HepG2 (cell line): ENCODE results near the gene NGRN. TPM values are rescaled to one million over a fixed set of nuclear protein-coding genes. Genes with fewer than 3 reads are reported as not detected.

Experiments used
- FOXA1 ChIP-seq, 2 experiments: fragments of 450-650 bp in 1 of 2; sonication (generic) in 1 of 2; formaldehyde crosslinking in 1 of 2; IDR thresholded peaks; 2 replicates each; pipeline versions ENCODE4 v1.4.0 to v1.6.1; 2016 to 2020; ENCODE audit warnings: missing genetic modification reagents in 1 of 2
- GMEB1 ChIP-seq: sonication (generic); formaldehyde crosslinking; IDR thresholded peaks from 2 replicates; pipeline ENCODE4 v1.5.1; 2020; ENCODE audit warnings: missing genetic modification reagents, mild to moderate bottlenecking, borderline replicate concordance
- GMEB2 ChIP-seq: IDR thresholded peaks from 2 replicates; pipeline ENCODE4 v1.6.1; 2016; ENCODE audit warnings: missing biosample characterization, missing genetic modification reagents, low read depth
- HNF4G ChIP-seq, 2 experiments: sonication (generic) in 1 of 2; formaldehyde crosslinking in 1 of 2; IDR thresholded peaks; 2 replicates each; pipeline versions ENCODE4 v1.4.0 to v1.6.1; 2011 to 2020; ENCODE audit warnings: borderline replicate concordance in 2 of 2, low read depth in 2 of 2, mild to moderate bottlenecking in 2 of 2, low read length in 1 of 2, missing genetic modification reagents in 1 of 2, moderate library complexity in 1 of 2
- ISX ChIP-seq: sonication (generic); formaldehyde crosslinking; conservative IDR thresholded peaks from 2 replicates; pipeline ENCODE4 v1.5.0; 2020; ENCODE audit warnings: missing genetic modification reagents
- KLF9 ChIP-seq: IDR thresholded peaks from 2 replicates; pipeline ENCODE4 v1.6.1; 2016; ENCODE audit warnings: low read depth
- KMT2B ChIP-seq: IDR thresholded peaks from 2 replicates; pipeline ENCODE4 v1.6.1; 2016; ENCODE audit warnings: missing genetic modification reagents, missing compliant biosample characterization
- MED8 ChIP-seq: sonication (generic); formaldehyde crosslinking; IDR thresholded peaks from 2 replicates; pipeline ENCODE4 v1.8.1; 2023; ENCODE audit warnings: mild to moderate bottlenecking, missing genetic modification reagents; ENCODE audit not compliant: insufficient replicate concordance
- MLXIP ChIP-seq: sonication (generic); formaldehyde crosslinking; IDR thresholded peaks from 2 replicates; pipeline ENCODE4 v1.9.0; 2021; ENCODE audit warnings: missing genetic modification reagents, borderline replicate concordance
- RBM39 ChIP-seq: fragments of 200-400 bp; formaldehyde crosslinking; IDR thresholded peaks from one replicate; pipeline ENCODE4 v1.6.1; 2018; ENCODE audit warnings: antibody characterized with exemption, mild to moderate bottlenecking, low read depth, low read length; ENCODE audit not compliant: poor library complexity, severe bottlenecking
- SALL1 ChIP-seq: sonication (generic); formaldehyde crosslinking; IDR thresholded peaks from 2 replicates; pipeline ENCODE4 v1.8.0; 2022; ENCODE audit warnings: mild to moderate bottlenecking, missing genetic modification reagents
- SP4 ChIP-seq: sonication (generic); formaldehyde crosslinking; IDR thresholded peaks from 2 replicates; pipeline ENCODE4 v1.8.1; 2023; ENCODE audit warnings: mild to moderate bottlenecking, missing genetic modification reagents
- TBX3 ChIP-seq: fragments of 450-650 bp; IDR thresholded peaks from 2 replicates; pipeline ENCODE4 v1.6.1; 2017; ENCODE audit warnings: antibody characterized with exemption, mild to moderate bottlenecking, inconsistent platforms, borderline replicate concordance
- ZFP1 ChIP-seq: IDR thresholded peaks from 2 replicates; pipeline ENCODE4 v1.6.1; 2016
- ZFP62 ChIP-seq: sonication (generic); formaldehyde crosslinking; IDR thresholded peaks from 2 replicates; pipeline ENCODE4 v1.4.0; 2020; ENCODE audit warnings: missing genetic modification reagents
- ZMYM3 ChIP-seq: sonication (generic); formaldehyde crosslinking; IDR thresholded peaks from 2 replicates; pipeline ENCODE4 v1.5.1; 2020; ENCODE audit warnings: mild to moderate bottlenecking, missing genetic modification reagents
- ZMYM4 ChIP-seq: sonication (generic); formaldehyde crosslinking; IDR thresholded peaks from 2 replicates; pipeline ENCODE4 v1.8.1; 2023; ENCODE audit warnings: mild to moderate bottlenecking, missing genetic modification reagents
- ZNF180 ChIP-seq: sonication (generic); formaldehyde crosslinking; IDR thresholded peaks from 2 replicates; pipeline ENCODE4 v1.4.0; 2020; ENCODE audit warnings: low read depth, missing genetic modification reagents, borderline replicate concordance
- ZNF30 ChIP-seq: sonication (generic); formaldehyde crosslinking; IDR thresholded peaks from 2 replicates; pipeline ENCODE4 v1.5.0; 2020; ENCODE audit warnings: mild to moderate bottlenecking, missing genetic modification reagents
- ZNF329 ChIP-seq: sonication (generic); formaldehyde crosslinking; IDR thresholded peaks from 2 replicates; pipeline ENCODE4 v1.9.0; 2021; ENCODE audit warnings: low read depth, mild to moderate bottlenecking, missing genetic modification reagents
- ZNF337 ChIP-seq: sonication (generic); formaldehyde crosslinking; IDR thresholded peaks from 2 replicates; pipeline ENCODE4 v1.5.1; 2020; ENCODE audit warnings: missing genetic modification reagents, low read depth, mild to moderate bottlenecking, borderline replicate concordance
- ZNF362 ChIP-seq: sonication (generic); formaldehyde crosslinking; IDR thresholded peaks from 2 replicates; pipeline ENCODE4 v1.4.0; 2020; ENCODE audit warnings: missing genetic modification reagents, mild to moderate bottlenecking, borderline replicate concordance
- polyA plus RNA-seq, 8 experiments: library from polyadenylated mRNA; depleted of rRNA in 3 of 8; stranded (reverse) in 7 of 8; unstranded in 1 of 8; fragments of >200 nt; fragmentation: Illumina TruSeq in 4 of 8; extraction: Trizol in 4 of 8; gene quantifications; 2 replicates each; pipeline versions ENCODE4 v1.2.1 to v1.2.3, GENCODE V29; 2011 to 2016; ENCODE audit warnings: low read depth in 4 of 8, missing spikeins in 1 of 8, mixed read lengths in 1 of 8; ENCODE audit not compliant: insufficient read depth in 1 of 8
- total RNA-seq, 5 experiments: library from RNA; depleted of rRNA; stranded (reverse); fragments of >200 nt; fragmentation: Illumina TruSeq; extraction: Trizol; gene quantifications; 2 replicates each; pipeline ENCODE4 v1.2.3, GENCODE V29; 2016; ENCODE audit warnings: low read depth in 1 of 5

The NGRN gene
- total and polyA plus RNA-seq, 2 of the 13 experiments (the other 11 are each of a cell fraction or from before 2014, with no cell fraction given): 39.8 to 63.7 TPM

GRCh38 chr15:90243943-90244639 lies 21.4 kb upstream of the NGRN start (continued):
- TF ChIP-seq GMEB2 (no peak), ISX (CRISPR knock-in tag) (no peak), TBX3 (no peak), RBM39 (no peak), ZFP1 (CRISPR knock-in tag) (no peak), SP4 (no peak), ZNF329 (CRISPR knock-in tag) (no peak), KMT2B (CRISPR knock-in tag) (no peak), ZMYM3 (CRISPR knock-in tag) (peak; percentile 26; the same call in 1 of the 2 replicates), FOXA1 (IDR thresholded peaks at IDR 0.05) (no peak), FOXA1 (CRISPR knock-in tag; IDR thresholded peaks at IDR 0.05) (no peak), GMEB1 (no peak), KLF9 (CRISPR knock-in tag) (no peak), ZNF337 (CRISPR knock-in tag) (no peak), ZNF362 (0 out of 2 replicates have a peak, but pooled peaks have one; percentile 20), ZNF30 (CRISPR knock-in tag) (no peak), ZNF180 (CRISPR knock-in tag) (no peak), MED8 (CRISPR knock-in tag) (no peak), ZMYM4 (no peak), MLXIP (no peak), SALL1 (CRISPR knock-in tag) (0 out of 2 replicates have a peak, but pooled peaks have one; percentile 25), HNF4G (IDR thresholded peaks at IDR 0.05; ENCODE audit: borderline replicate concordance, low read depth, low read length) (0 out of 2 replicates have a peak, but pooled peaks have one; percentile 22), HNF4G (CRISPR knock-in tag; IDR thresholded peaks at IDR 0.05; ENCODE audit: borderline replicate concordance, low read depth) (no peak), ZFP62 (CRISPR knock-in tag) (no peak)
